ENCODE data around the gene CYB561A3.
"Not testable (repeated sequence)": the region's sequence is repeated elsewhere in the genome, so short reads cannot be mapped to it uniquely, and the experiment has no call there.

Gene CYB561A3, protein sequence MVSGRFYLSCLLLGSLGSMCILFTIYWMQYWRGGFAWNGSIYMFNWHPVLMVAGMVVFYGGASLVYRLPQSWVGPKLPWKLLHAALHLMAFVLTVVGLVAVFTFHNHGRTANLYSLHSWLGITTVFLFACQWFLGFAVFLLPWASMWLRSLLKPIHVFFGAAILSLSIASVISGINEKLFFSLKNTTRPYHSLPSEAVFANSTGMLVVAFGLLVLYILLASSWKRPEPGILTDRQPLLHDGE

GRCh38 chr11:61361741-61362541 lies at the start of gene CYB561A3, which contains the start of gene TMEM138:
CYB561A3 (minus strand) TSS chr11:61361882; CDS start chr11:61356713, 5,169 bp downstream.
TMEM138 (plus strand) TSS chr11:61362374; CDS start chr11:61364391, 2,017 bp downstream.
- DNase-seq = peak; percentile 91

DNA sequence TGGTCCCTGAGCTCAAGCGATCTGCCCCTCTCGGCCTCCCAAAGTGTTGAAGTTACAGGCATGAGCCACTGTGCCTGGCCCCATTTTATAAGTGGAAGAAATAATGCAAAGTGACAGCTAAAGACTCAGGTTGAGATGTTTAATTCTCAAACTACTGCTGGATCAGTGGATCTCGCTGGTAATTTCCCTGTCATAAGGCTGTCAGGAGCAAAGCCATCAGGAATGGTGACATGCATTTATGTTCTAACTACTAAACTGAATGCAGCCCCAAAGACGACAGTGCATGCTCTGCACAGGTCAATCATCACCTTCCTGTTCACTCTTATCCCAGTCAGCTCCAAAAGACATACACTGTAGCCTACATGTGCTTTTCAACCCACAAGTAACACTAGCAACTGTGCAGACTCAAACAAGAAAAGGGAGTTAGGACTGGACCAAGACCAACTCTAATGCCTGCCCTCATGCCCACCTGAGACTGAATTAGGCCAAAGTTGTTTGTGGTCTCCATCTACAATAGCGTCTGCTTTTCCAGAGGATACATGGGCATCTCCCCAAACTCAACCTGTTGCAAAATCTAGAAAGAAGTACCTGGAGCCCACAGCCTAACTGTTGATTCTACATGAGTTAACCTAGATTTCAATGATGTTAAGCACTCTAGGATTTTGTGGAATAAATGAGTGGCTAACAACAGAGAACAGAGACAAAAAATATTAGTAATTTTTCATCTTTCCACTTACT lies 45.5 kb upstream of the CYB561A3 start:
- no peak for DNase-seq

- DNase-seq = no peak
Observed at GRCh38 chr11:61406067-61406466, 44.4 kb upstream of the CYB561A3 start.

GRCh38 chr11:61404641-61405040 lies 43.0 kb upstream of the CYB561A3 start:
- DNase-seq = no peak

- no peak for DNase-seq
Observed at GRCh38 chr11:61404103-61404502, 42.4 kb upstream of the CYB561A3 start.

DNA sequence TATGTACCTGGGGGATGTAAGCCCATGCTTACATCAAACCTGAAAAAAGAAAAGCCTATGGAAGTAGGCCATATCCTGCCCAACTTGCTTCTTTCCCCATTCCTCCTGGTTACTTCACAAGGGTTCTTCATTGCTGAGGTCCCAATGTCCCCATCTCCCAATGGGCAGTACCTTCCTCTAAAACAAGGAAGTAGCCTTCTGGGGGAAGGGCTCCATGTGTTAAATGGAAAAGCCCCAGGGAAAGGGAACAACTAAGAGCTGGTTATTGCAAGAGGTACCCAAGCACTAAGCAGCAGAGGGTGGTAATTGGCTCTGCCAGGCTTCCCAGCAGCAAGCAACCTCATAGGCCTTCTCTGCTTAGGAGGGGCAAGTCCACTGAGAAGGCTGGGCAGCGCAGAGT lies 42.0 kb upstream of the CYB561A3 start:
- no peak for DNase-seq

DNA sequence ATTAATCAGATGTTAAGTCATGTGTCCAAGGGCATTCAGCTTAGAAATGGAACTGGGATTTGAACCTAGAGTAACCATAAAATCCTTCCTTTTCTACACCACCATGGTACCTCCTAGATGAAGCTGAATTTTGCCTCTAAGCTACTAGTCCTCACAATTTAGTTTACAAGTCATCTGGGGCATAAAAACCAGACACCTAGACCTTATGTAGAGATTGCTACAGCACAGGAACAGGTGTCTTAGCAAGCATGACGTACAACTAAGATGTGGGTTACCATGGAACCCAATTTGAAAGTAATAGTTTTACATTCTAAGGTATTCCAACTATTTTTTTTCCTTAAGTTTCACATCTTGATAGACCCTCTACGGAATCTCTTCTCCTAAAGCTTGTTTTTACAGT lies 39.9 kb upstream of the CYB561A3 start:
- no peak for DNase-seq

GRCh38 chr11:61401173-61401572 lies 39.5 kb upstream of the CYB561A3 start:
- no peak for DNase-seq

DNA sequence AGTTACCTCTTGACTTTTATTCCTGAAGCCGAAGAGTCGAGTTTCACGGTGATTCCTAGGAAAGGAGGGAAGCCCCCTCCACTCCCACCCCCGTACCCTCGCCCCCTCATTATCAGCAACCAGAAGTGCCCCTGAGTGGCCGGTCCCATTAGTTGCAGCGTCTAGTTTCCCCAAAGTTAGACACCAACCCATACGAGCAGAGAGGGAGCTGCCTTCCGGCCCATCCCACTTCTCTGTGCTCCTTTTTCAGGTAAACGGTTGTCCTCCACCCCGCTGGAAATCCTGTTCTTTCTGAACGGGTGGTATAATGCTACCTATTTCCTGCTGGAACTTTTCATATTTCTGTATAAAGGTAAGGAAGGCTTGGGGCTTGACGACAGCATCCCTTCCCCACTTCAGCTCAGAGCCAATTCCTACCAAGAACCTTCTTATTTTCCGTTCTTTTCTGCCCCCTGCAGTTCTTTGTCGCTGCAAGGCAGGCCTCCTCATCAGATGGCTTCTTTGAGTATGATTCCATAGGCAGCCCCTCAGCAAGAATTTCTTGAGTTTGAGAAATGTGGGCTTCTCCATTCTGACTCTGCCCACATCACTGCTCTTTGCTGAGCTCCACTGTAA lies 31.4 kb upstream of the CYB561A3 start:
- DNase-seq = peak; percentile 19

GRCh38 chr11:61390161-61390560 lies 28.5 kb upstream of the CYB561A3 start:
- no peak for DNase-seq

DNA sequence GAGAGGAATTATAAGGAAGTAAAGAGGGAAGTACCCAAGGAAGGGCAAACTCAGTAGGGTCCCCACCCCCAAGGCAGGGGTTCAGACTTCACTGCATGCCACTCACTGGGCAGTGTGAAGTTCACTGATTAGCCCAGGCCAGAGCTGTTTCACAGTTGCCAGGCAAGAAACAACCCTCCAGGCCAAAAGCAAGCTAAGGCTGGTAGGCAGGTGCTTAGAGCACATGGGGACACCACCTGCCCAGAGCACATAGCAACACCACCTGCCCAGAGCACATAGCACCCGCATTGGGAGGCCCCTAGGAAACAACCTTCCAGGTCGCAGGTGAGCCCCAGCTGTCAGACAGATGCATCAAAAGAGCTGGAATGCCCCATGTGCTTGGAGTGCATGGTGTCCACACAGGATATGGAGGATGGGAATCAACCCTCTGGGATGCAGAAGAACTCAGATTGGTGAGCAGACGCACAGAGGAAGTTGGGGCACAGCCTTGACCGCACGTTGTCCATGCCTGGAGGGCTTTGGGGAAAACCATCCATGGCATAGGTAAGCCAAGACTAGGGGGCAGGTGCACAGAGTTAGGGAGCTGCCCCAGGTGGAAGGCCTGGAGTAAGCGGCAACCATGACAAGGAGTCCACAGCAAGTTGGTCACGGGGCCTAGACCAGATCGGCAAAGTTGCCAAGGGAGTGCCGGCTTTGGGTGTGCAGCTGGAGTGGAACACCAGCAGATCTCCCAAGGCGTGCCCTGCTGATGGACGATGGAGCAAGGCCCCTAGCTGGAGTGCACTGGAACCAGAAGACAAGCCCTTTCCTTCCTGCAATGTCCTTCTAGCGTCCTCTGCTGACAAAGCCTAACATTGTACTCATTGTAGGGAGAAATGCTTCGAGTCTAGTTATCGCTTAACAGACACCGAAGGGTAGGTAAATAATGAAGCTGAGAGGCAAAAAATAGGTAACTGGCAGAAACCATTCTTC lies 22.9 kb upstream of the CYB561A3 start:
- no peak for DNase-seq

DNA sequence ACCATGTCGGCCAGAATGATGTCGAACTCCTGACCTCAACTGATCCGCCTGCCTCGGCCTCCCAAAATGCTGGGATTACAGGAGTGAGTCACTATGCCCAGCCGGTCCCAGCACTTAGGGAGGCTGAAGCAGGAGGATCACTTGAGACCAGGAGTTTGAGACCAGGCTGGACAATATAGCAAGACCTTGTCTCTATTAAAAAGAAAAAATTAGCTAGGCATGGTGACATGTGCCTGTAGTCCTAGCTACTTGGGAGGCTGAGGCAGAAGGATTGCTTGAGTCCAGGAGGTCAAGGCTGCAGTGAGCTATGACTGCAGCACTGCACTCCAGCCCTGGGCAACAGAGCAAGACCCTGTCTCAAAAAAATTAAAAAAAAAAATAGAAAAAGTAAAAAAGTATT lies 22.2 kb upstream of the CYB561A3 start:
- DNase-seq = not testable (repeated sequence)

- DNase-seq = no peak
Observed at GRCh38 chr11:61380884-61381283, 19.2 kb upstream of the CYB561A3 start.

DNA sequence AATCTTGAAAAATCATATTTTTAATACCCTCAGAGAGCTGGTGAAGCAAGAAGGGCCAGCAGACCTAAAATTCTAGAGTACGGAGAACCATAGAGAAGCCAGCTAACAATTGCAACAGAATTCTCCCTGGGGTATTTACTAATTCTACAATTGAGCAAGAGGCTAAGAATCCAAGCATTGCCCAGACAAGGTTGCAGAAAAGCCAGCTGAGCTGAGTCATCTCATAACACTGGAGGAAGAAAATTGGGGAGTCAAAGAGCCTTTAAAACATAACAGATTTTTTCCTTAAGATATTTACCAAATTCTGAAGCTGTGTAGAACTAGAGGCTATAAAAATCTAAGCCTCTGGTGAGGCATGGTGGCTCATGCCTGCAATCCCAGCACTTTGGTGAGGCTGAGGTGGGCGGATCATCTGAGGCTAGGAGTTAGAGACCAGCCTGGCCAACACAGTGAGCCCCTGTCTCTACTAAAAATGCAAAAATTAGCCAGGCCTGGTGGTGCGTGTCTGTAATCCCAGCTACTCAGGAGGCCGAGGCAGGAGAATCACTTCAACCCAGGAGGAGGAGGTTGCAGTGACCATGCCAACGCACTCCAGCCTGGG lies 17.1 kb upstream of the CYB561A3 start:
- no peak for DNase-seq

DNA sequence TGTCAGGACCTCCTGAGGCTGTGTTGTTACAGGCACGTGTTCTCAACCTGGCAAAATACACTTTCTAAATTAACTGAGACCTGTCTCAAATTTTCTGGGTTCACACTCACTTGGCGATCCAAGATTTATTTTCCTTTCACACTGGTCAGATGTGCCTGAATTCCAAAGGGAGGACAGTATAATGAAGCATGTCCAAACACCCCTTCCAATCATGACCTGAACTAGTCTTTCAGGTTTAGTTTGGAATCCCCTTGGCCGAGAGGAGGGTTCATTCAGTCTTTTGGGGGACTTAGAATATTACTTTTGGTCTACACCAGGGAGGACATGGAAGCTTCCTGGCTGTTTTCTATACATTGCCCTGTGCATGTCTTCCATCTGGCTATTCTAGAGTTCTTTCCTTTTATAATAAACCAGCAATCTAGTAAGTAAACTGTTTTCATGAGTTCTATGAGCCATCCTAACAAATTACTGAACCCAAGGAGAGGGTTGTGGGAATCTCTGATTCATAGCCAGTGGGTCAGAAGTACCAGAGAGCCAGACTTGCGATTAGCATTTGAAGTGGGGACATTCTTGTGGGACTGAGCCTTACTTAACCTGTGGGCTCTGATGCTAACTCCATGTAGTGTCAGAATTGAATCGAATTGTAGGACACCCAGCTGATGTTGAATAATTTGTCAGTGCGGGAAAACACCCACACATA lies 15.9 kb upstream of the CYB561A3 start:
- DNase-seq = no peak

GRCh38 chr11:61375761-61376108 lies 14.1 kb upstream of the CYB561A3 start:
- DNase-seq = no peak

DNA sequence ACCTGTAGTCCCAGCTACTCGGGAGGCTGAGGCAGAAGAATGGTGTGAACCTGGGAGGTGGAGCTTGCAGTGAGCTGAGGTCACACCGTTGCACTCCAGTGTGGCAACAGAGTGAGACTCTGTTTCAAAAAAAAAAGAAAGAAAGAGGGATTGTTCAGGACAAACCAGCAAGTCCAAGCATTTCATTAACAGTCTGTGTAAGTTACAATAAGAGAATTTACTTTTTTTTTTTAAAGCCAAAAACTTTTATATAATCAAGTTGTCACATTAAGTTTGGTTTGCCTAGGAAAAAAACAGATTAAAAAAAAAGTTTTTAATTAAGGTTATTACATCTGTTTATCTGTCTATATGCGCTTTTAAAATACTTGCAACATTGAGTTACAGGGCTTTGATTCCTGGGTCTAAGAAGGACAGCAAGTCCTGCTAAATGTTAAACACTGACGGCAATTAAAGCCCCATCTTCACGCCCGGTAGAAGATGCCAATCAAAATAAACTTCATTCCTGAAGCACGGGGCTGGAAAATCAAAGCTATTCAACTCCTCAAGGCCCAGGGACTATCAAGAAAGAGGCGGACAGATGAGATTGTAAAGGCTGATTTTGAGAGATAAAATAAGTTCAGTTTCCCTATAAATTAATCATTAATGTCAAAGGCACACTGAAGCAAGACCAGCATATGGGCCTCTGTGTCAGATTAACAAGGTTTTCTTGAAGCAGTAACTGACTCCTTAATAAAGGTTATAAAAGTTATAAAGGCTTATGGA lies 11.2 kb upstream of the CYB561A3 start:
- no peak for DNase-seq

DNA sequence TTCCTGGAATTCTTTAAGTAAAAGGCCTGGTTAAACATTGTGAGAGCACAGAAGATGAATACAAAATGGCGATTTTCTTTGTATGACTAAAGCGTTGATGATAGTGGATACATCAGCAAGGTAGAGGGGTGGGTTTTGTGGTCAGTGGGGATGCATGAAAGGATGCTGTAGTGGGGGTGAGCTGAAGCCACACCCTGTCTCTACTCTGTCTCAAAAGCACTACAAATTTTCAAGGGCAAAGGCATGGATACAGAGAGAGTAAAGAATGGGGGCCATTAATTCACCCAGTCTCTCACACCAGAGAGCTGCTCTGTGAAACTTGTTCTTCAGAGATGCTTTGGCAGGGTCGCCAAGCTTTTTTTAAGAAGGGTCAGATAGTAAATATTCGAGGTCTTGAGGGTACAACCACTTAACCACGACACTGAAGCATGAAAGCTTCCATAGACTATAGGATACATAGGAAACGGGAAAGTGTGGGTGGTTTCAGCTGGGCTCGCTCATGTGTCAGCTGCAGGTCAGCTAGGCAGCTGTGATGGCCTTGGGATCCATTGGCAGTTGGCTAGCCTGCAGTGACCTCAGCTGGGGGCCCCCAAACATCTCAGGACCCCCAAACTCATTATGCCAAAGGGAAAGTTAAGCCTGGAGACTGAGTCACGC lies 8.8 kb upstream of the CYB561A3 start:
- no peak for DNase-seq

All from CD4-positive, alpha-beta T cell treated with Interleukin-17A for 1 hour (primary cell).